Measurements from ENCODE around the gene FANCC.
"Not testable (repeated sequence)": the region's sequence is repeated elsewhere in the genome, so short reads cannot be mapped to it uniquely, and the experiment has no call there.

FANCC gene

GRCh38 chr9:95283673-95284072, 33.8 kb downstream of the FANCC start:
- DNase-seq (ENCODE audit: low spot score), result no peak

- no peak for DNase-seq (ENCODE audit: low spot score)
Observed at GRCh38 chr9:95282332-95282731, 35.2 kb downstream of the FANCC start.

DNA sequence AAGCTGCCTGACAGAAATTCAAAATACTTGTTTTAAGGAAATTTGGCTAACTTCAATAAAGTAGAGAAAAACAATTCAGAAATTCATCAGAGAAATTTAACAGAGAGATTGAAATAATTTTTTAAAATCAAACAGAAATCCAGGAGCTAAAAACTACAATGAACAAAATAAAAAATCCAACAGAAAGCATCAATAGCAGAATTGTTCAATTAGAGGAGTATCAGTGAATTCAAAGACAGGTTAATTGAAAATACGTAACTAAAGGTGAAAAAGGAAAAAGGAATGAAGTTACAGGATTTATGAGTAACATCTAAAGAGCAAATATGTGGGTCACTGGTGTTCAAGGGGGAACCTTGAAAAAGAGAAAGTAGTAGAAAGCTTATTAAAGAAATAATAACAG, 36.8 kb downstream of the FANCC start:
- DNase-seq (ENCODE audit: low spot score), result no peak

DNA sequence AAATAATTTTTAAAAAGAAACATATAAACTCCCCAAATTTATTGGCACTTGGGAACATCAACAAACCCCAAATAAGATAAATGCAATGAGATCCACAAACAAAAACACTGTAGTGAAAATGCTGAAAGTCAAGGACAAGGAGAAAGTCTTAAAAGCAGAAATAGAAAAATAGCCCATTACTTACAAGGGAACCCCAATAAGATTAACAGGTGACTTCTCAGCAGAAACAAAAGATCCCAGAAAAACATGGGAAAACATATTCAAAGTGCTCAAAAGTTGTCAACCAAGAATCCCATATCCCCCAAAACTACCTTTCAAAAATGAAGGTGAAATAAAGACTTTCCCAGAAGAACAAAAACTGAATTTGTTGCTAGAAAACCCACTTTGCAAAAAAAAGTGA, 40.0 kb downstream of the FANCC start:
- DNase-seq (ENCODE audit: low spot score), result no peak

- no peak for DNase-seq (ENCODE audit: low spot score)
Observed at GRCh38 chr9:95276395-95276954, 41.0 kb downstream of the FANCC start.

GRCh38 chr9:95274160-95274559, 43.3 kb downstream of the FANCC start:
- DNase-seq (ENCODE audit: low spot score), result not testable (repeated sequence)

GRCh38 chr9:95273369-95274022, 44.0 kb downstream of the FANCC start:
- DNase-seq (ENCODE audit: low spot score), result no peak

GRCh38 chr9:95272830-95273229, 44.7 kb downstream of the FANCC start:
- DNase-seq (ENCODE audit: low spot score), result no peak

- DNase-seq (ENCODE audit: low spot score), result no peak
Observed at GRCh38 chr9:95270790-95271189, 46.7 kb downstream of the FANCC start.

DNA sequence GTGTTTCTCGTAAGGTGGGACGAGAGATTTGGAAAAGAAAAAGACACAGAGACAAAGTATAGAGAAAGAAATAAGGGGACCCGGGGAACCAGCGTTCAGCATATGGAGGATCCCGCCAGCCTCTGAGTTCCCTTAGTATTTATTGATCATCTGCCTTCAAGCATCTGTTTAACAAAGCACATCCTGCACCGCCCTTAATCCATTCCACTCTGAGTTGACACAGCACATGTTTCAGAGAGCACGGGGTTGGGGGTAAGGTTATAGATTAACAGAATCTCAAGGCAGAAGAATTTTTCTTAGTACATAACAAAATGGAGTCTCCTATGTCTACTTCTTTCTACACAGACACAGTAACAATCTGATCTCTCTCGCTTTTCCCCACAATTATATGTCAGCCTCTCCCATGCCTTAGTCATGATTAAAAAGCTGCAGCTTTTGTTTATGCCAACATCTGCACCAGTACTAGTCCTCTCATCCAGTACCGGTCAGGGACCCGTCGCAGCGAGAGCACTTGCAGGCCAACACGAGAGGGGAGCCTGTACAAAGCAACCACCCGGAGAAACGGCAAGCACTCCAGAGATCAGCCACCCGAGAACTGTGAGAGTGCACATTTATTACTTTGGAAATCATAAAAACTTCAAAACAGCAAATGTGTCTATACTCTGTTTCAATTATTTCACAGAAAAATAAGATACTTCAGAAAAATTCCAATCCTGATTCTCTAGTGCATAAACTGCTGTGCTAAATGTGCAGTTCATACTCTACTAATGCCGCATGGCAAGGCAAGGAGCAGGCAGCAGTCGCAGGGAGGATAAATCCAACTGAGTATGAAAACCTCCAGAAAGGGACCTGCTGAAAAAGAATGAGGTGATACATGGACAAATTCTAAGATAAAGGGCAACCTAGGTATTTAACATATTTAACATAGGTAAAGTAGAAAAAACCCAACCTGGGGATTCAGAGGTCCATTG, 47.4 kb downstream of the FANCC start:
- DNase-seq (ENCODE audit: low spot score), result not testable (repeated sequence)

DNA sequence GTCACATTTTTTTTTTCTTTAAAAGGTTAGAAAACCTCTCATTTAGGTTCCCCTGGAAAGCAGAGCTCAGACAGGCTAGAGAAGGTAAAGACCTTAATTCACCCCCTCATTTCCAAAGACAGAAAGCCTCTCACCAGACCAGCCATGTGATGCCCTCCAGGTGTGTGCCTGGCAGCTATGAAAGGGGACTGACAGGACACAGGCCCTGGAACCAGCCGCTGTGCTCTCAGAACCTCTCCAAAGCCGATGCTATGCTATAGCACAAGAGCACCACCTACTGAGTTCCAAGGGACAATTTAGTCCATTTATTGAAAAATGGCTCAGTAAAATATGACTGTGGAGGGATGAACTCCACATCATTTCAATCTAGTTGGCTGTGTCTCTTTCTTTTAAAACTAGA, 48.8 kb downstream of the FANCC start:
- peak; percentile 3 for DNase-seq (ENCODE audit: low spot score)

DNA sequence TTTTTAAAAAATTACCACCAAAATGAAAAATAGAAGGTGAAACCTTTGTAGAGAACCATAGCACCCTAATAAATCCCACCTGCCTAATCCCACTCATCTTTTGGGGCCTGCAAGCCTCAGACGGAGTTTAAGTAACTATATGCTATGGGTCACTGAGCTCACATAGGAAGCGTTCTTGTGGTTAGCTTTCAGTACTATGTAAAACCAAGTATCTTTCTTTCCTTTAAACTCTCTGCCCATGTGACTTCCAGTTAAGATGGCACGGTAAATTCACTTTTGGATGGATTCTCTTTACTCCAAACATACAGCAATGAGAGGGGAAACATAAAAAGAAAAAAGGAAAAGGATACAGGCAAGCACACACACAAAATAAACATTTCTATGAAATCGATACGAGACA, 50.9 kb downstream of the FANCC start:
- peak; percentile 7 for DNase-seq (ENCODE audit: low spot score)

DNA sequence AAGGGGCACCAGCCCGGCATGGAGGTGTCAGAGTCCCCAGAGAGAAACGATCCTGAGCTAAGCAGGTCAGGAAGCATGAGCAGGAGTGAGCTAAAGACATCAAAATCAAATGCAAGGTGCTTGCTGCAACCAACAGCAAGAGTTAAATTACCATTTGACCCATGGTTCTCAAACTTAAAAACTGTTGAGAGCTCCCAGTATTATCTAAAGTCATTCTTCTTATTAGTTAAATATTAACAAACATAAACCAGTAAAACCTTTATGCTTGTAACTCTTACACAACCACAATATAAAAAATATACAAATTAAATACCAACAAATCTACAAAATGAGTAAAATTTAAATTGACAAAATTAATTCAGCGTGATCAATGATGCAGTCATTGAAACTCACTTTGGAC, 51.5 kb downstream of the FANCC start:
- no peak for DNase-seq (ENCODE audit: low spot score)

DNA sequence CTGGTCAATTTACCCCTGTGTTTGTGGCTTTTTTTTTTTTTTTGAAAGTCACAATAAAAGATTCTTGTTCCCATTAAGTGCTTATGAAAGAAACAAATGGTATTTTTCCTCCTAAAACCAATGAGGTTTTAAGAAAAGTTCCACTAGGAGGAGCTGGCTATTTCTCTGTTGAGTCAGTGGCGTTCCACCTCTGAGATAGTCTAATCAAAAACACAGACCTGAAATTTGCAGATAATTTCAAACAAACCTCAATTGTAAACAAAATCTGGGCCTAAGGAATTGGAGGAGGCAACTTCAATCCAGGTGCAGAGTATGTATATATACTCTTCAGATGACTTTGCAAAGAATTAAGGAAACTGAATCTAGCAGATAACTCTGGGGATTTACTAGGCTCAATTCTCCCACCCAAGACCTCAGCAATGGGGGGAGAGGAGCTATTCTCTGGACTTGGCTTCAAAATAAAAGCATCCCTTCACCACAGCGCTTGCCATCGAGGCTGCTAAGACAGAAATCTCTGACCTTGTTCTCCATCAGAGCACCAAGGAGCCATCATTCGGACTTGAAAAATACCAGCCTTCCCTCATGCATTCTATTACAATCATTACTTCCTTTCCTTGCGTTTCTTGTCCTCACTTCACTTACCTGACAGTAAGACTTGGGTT, 52.4 kb downstream of the FANCC start:
- DNase-seq (ENCODE audit: low spot score), result no peak

DNA sequence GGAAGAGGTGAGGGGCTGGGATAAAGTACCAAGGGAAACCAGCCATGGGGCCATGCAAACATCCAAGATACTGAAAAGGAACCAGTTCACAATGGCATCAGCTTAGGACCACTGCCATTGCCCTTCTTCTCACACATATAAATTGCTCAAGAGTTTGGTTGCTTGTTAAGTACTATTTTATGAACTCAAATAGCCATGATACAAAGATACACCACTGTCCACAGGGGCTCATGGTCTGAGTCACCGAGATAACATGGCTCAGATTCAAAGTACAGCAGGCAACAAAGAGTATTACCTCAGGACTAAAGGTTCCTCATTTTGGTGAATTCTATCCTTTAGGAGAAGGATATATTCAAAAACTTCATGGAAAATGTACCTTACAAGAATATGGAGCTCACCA, 55.6 kb downstream of the FANCC start:
- DNase-seq (ENCODE audit: low spot score), result no peak

- no peak for DNase-seq (ENCODE audit: low spot score)
Observed at GRCh38 chr9:95250462-95251221, 66.9 kb downstream of the FANCC start.

GRCh38 chr9:95249986-95250385, 67.5 kb downstream of the FANCC start:
- no peak for DNase-seq (ENCODE audit: low spot score)

GRCh38 chr9:95246547-95246946, 71.0 kb downstream of the FANCC start:
- DNase-seq (ENCODE audit: low spot score), result no peak

DNA sequence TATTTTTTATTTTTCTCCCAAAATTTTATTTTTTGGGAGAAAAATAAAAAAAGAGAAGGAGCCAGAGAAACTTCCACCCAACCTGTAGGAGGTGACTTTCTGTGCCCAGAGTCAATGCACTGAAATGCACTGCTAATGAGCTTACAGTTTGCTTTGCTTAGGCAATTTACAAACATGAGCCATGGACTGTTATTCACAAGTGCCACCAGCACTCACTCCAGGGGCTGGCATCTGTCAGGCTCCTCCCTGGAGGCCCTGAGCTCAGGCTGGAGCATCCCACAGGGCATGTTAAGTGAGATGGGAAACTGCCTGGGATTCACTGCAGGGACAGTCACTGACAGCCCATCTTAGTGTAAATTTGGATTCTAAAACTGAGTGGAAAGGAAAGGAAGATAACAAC, 74.9 kb downstream of the FANCC start:
- no peak for DNase-seq (ENCODE audit: low spot score)

DNA sequence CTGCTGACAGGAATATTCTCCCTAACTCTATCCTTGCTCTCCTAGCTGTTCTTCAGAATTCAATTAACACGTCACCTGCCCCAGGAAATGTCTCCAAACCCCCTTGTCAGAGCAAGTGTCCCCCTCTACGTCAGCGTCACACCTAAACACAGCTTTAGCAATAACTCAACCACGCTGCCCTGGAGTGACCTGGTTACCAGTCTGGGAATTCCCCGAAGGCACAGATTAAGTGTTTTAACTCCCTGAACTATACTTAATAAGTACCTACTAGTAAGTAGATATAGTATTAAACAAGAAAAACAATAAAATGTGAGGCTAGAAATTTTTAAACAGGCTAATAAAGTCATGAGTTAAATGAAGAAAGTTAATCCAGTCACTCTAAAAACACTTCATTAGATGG, 78.4 kb downstream of the FANCC start:
- DNase-seq (ENCODE audit: low spot score), result no peak

- DNase-seq (ENCODE audit: low spot score), result no peak
Observed at GRCh38 chr9:95237336-95237735, 80.2 kb downstream of the FANCC start.

DNA sequence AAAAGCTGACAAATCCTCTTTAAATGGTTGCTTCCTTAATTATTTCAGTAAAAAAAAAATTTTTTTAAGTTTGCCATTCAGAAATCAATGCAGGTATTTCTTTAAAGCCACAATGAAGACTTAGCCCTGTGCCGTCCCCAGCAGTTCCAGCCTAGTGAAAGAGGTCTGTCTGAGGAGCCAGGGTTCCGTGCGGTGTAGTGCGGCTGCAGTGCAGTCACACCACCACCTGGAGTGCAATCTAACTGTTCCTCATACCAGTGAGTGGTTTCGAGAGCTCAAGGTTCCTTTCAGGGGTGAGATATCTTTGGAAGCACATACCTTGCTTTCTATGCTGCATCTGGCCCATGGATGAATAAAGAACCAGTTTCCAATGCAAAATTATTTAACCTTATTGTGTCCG, 87.5 kb downstream of the FANCC start:
- DNase-seq (ENCODE audit: low spot score), result no peak
